GM10266 (cell line): ENCODE results near the gene NEDD4.

ENCODE experiments used
- DNase-seq: peaks from one replicate; pipeline ENCODE4 v3.0.0; 2012; ENCODE audit errors: extremely low spot score
- CTCF ChIP-seq: IDR thresholded peaks from 2 replicates; pipeline ENCODE4 v1.5.1; 2012; ENCODE audit warnings: mild to moderate bottlenecking, low read depth; ENCODE audit not compliant: control insufficient read depth, insufficient read depth; ENCODE audit errors: missing control alignments

The NEDD4 gene

GRCh38 chr15:55990998-55991397, 2.4 kb downstream of the NEDD4 start:
- TF ChIP-seq CTCF: no peak
- DNase-seq: no peak

GRCh38 chr15:55990516-55990915, 2.9 kb downstream of the NEDD4 start:
- no peak for TF ChIP-seq CTCF
- no peak for DNase-seq

- DNase-seq: no peak
- TF ChIP-seq CTCF: no peak
These were observed 4.0 kb downstream of the NEDD4 start for GRCh38 chr15:55989383-55989782.

GRCh38 chr15:55981582-55982249, 11.7 kb downstream of the NEDD4 start:
- no peak for TF ChIP-seq CTCF
- DNase-seq: no peak

GRCh38 chr15:55980511-55980910, 12.9 kb downstream of the NEDD4 start:
- DNase-seq: no peak
- no peak for TF ChIP-seq CTCF

GRCh38 chr15:55977231-55977630, 16.2 kb downstream of the NEDD4 start:
- TF ChIP-seq CTCF: no peak
- no peak for DNase-seq

GRCh38 chr15:55970286-55970685, 23.1 kb downstream of the NEDD4 start:
- TF ChIP-seq CTCF: no peak
- DNase-seq: no peak
